ENCODE data around the gene TMEM101.

DNA sequence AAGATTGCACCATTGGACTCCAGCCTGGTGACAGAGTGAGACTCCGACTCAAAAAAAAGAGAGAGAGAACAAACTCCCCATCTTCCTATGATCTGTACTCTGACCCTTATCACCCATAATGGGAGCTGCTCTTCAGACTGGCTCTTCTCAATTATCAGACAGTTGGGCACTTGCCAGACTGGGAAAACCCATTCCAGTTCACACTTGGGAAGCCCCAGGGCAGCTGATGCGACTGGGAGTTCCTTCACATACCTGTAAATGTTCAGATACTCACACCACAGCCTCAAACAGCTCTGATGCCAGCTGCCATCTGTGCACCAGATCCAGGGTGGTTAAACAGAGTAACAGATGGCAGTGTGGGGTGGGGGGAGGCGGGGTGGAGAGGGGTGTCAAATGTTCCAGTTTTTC, 23.8 kb upstream of the TMEM101 start:
- no peak for TF ChIP-seq POLR2A (IDR thresholded peaks at IDR 0.05)
- TF ChIP-seq, protein P1, sequence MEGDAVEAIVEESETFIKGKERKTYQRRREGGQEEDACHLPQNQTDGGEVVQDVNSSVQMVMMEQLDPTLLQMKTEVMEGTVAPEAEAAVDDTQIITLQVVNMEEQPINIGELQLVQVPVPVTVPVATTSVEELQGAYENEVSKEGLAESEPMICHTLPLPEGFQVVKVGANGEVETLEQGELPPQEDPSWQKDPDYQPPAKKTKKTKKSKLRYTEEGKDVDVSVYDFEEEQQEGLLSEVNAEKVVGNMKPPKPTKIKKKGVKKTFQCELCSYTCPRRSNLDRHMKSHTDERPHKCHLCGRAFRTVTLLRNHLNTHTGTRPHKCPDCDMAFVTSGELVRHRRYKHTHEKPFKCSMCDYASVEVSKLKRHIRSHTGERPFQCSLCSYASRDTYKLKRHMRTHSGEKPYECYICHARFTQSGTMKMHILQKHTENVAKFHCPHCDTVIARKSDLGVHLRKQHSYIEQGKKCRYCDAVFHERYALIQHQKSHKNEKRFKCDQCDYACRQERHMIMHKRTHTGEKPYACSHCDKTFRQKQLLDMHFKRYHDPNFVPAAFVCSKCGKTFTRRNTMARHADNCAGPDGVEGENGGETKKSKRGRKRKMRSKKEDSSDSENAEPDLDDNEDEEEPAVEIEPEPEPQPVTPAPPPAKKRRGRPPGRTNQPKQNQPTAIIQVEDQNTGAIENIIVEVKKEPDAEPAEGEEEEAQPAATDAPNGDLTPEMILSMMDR (IDR thresholded peaks at IDR 0.05), result no peak
